ENCODE results near the gene ZNF629.

- TF ChIP-seq POLR2A (IDR thresholded peaks at IDR 0.05; ENCODE audit: low read length), result no peak
- TF ChIP-seq GATA1 (IDR thresholded peaks at IDR 0.05; ENCODE audit: low read depth, low read length), result no peak
Observed at GRCh38 chr16:30737794-30738648, 49.0 kb downstream of the ZNF629 start.
